Glutamatergic neuron (in vitro differentiated cells): Measurements from ENCODE around the gene SAMSN1. TPM values are rescaled to one million over a fixed set of nuclear protein-coding genes. Genes with fewer than 3 reads are reported as not detected.

Source experiments
- DNase-seq: peaks from one replicate; pipeline ENCODE4 v3.0.0; 2022
- H3K27ac Mint-ChIP-seq: one replicate; pipeline ENCODE4 v1.8.0; 2020; ENCODE audit warnings: mild to moderate bottlenecking, mixed read lengths, inconsistent platforms; ENCODE audit not compliant: unreplicated experiment
- H3K27me3 Mint-ChIP-seq: one replicate; pipeline ENCODE4 v1.8.0; 2020; ENCODE audit warnings: mild to moderate bottlenecking, moderate library complexity, mixed read lengths, inconsistent platforms; ENCODE audit not compliant: unreplicated experiment
- H3K36me3 Mint-ChIP-seq: one replicate; pipeline ENCODE4 v1.8.0; 2020; ENCODE audit warnings: mild to moderate bottlenecking, mixed read lengths, inconsistent platforms; ENCODE audit not compliant: unreplicated experiment
- H3K4me1 Mint-ChIP-seq: one replicate; pipeline ENCODE4 v1.8.0; 2020; ENCODE audit warnings: mild to moderate bottlenecking, low read depth, mixed read lengths, inconsistent platforms; ENCODE audit not compliant: unreplicated experiment
- H3K4me3 Mint-ChIP-seq: one replicate; pipeline ENCODE4 v1.8.0; 2020; ENCODE audit warnings: mild to moderate bottlenecking, mixed read lengths, inconsistent platforms; ENCODE audit not compliant: unreplicated experiment
- H3K9me3 Mint-ChIP-seq: one replicate; pipeline ENCODE4 v1.8.0; 2020; ENCODE audit warnings: mild to moderate bottlenecking, moderate library complexity, mixed read lengths, inconsistent platforms; ENCODE audit not compliant: unreplicated experiment
- CTCF ChIP-seq: fragments of 200-600 bp; sonication (generic); IDR thresholded peaks from one replicate; pipeline ENCODE4 v1.5.0; 2021; ENCODE audit not compliant: partially characterized antibody, unreplicated experiment
- total RNA-seq: library from RNA; stranded (reverse); fragmentation: NEBNext Ultra II Directional; extraction: Animal tissue kit (Norgen Biotek cat#: 25700); gene quantifications from one replicate; pipeline ENCODE4 v1.2.1, GENCODE V29; 2021; ENCODE audit not compliant: unreplicated experiment

The SAMSN1 gene
- total RNA-seq, 1 donor from 2014 or later, result 28.3 TPM

- peak; percentile 36 for DNase-seq
- peaks cover 51% of the 10 kb centered on the region for H3K4me1 Mint-ChIP-seq
- peaks cover 2% of the 10 kb centered on the region for H3K27me3 Mint-ChIP-seq
- H3K27ac Mint-ChIP-seq, result peak overlapping the region; percentile 67
- no peak for TF ChIP-seq CTCF
- H3K4me3 Mint-ChIP-seq, result peak overlapping the region; percentile 1
- no peaks in the 10 kb centered on the region for H3K36me3 Mint-ChIP-seq
- H3K9me3 Mint-ChIP-seq, result peaks cover 6% of the 10 kb centered on the region
Observed at GRCh38 chr21:14527696-14528652, 18.1 kb downstream of the SAMSN1 start.

GRCh38 chr21:14526836-14527695 is 19.0 kb downstream of the SAMSN1 start:
- TF ChIP-seq CTCF, result no peak
- Mint-ChIP-seq H3K36me3 (no peaks in the 10 kb centered on the region), H3K9me3 (peaks cover 6% of the 10 kb centered on the region), H3K4me1 (peaks cover 48% of the 10 kb centered on the region), H3K4me3 (no peak overlapping the region), H3K27me3 (peaks cover 2% of the 10 kb centered on the region), H3K27ac (no peak overlapping the region)
- DNase-seq, result no peak

- H3K4me1 Mint-ChIP-seq, result peaks cover 48% of the 10 kb centered on the region
- H3K27ac Mint-ChIP-seq, result no peak overlapping the region
- no peaks in the 10 kb centered on the region for H3K36me3 Mint-ChIP-seq
- no peak for DNase-seq
- TF ChIP-seq CTCF, result no peak
- peaks cover 2% of the 10 kb centered on the region for H3K27me3 Mint-ChIP-seq
- H3K9me3 Mint-ChIP-seq, result peaks cover 6% of the 10 kb centered on the region
- no peak overlapping the region for H3K4me3 Mint-ChIP-seq
Observed at GRCh38 chr21:14526199-14526598, 19.9 kb downstream of the SAMSN1 start.

GRCh38 chr21:14523234-14523633 is 22.9 kb downstream of the SAMSN1 start:
- Mint-ChIP-seq H3K4me3 (peak overlapping the region; percentile 51), H3K9me3 (peaks cover 2% of the 10 kb centered on the region), H3K4me1 (peaks cover 35% of the 10 kb centered on the region), H3K27ac (peak overlapping the region; percentile 79), H3K27me3 (no peaks in the 10 kb centered on the region), H3K36me3 (no peaks in the 10 kb centered on the region)
- no peak for DNase-seq
- no peak for TF ChIP-seq CTCF
